Cardiac septum (tissue), 1 donor: Measurements from ENCODE around the gene MYDGF. TPM values are rescaled to one million over a fixed set of nuclear protein-coding genes. Genes with fewer than 3 reads are reported as not detected.

Experiments
- DNase-seq: peaks from one replicate; pipeline ENCODE4 v3.0.0-alpha.2; 2020; ENCODE audit warnings: low spot score
- intact Hi-C: fragments of 100-400 bp; cut with DNase I; formaldehyde crosslinking; loops from one replicate; pipeline ENCODE4 v1.14.0; 2022
- total RNA-seq: library from RNA; stranded (reverse); fragmentation: NEBNext Ultra II Directional; extraction: Animal tissue kit (Norgen Biotek cat#: 25700); gene quantifications from one replicate; pipeline ENCODE4 v1.2.1, GENCODE V29; 2021
- donor health status: DM: no; HTN: no; CAD: no.

The MYDGF gene
- total RNA-seq, 1 donor from 2014 or later = 37.1 TPM

GRCh38 chr19:4622695-4623421 lies 47.3 kb downstream of the MYDGF start:
- intact Hi-C loops = no loop called here
- no peak for DNase-seq

- intact Hi-C loops = no loop called here
- no peak for DNase-seq
Measured at GRCh38 chr19:4620675-4621074, 49.5 kb downstream of the MYDGF start.

GRCh38 chr19:4619668-4620294 lies 50.4 kb downstream of the MYDGF start:
- intact Hi-C loops = no loop called here
- DNase-seq = no peak

GRCh38 chr19:4618019-4618418 lies 52.1 kb downstream of the MYDGF start:
- intact Hi-C loops = no loop called here
- no peak for DNase-seq

- intact Hi-C loops = no loop called here
- DNase-seq = no peak
Measured at GRCh38 chr19:4613254-4613751, 56.8 kb downstream of the MYDGF start.

GRCh38 chr19:4609878-4610511 lies 60.1 kb downstream of the MYDGF start:
- DNase-seq = peak; percentile 85
- intact Hi-C loops = no loop called here

Other genes starting within 250 kb of the MYDGF start
- gene UBXN6, start 212.5 kb downstream of the MYDGF start, total RNA-seq = 102 TPM
- 28.4 TPM for gene HDGFL2, start 198.0 kb downstream of the MYDGF start, total RNA-seq
- gene PLIN4, start 151.9 kb downstream of the MYDGF start, total RNA-seq = 89.8 TPM
- gene PLIN5, start 135.1 kb downstream of the MYDGF start, total RNA-seq = 25.1 TPM
- 0.43 TPM for gene LRG1, start 130.3 kb downstream of the MYDGF start, total RNA-seq
- 7.2 TPM for gene SEMA6B, start 110.7 kb downstream of the MYDGF start, total RNA-seq
- gene TNFAIP8L1, start 30.8 kb downstream of the MYDGF start, total RNA-seq = 3.6 TPM
- 39.0 TPM for gene DPP9, start 53.5 kb upstream of the MYDGF start, total RNA-seq
- gene FEM1A, start 121.4 kb upstream of the MYDGF start, total RNA-seq = 33.2 TPM
- gene TICAM1, start 161.4 kb upstream of the MYDGF start, total RNA-seq = 6.3 TPM
- 21.7 TPM for gene PLIN3, start 197.3 kb upstream of the MYDGF start, total RNA-seq
- gene ARRDC5, start 232.6 kb upstream of the MYDGF start, total RNA-seq = not detected
- gene UHRF1, start 239.2 kb upstream of the MYDGF start, total RNA-seq = 1.00 TPM